SJCRH30 (cell line): Measurements from ENCODE around the gene BAZ1B. TPM values are rescaled to one million over a fixed set of nuclear protein-coding genes. Genes with fewer than 3 reads are reported as not detected.
A peak's percentile ranks its signal among the peaks of the same experiment; 100 is the strongest.
"Not testable (repeated sequence)": the region's sequence is repeated elsewhere in the genome, so short reads cannot be mapped to it uniquely, and the experiment has no call there.

ENCODE experiments used
- DNase-seq, 2 experiments: peaks; one replicate each; pipeline ENCODE4 v3.0.0-alpha.2; 2015 to 2020
- H3K27ac ChIP-seq: fragments of 250-450 bp; sonication (Bioruptor Pico); 2 replicates; pipeline ENCODE4 v1.5.1; 2020; ENCODE audit warnings: mild to moderate bottlenecking, moderate library complexity
- H3K27me3 ChIP-seq: fragments of 250-450 bp; sonication (Bioruptor Pico); 2 replicates; pipeline ENCODE4 v1.5.1; 2020; ENCODE audit warnings: mild to moderate bottlenecking, moderate library complexity
- H3K36me3 ChIP-seq: fragments of 250-450 bp; sonication (Bioruptor Pico); 2 replicates; pipeline ENCODE4 v1.5.1; 2020; ENCODE audit warnings: mild to moderate bottlenecking, moderate library complexity
- H3K4me1 ChIP-seq: fragments of 250-450 bp; sonication (Bioruptor Pico); 2 replicates; pipeline ENCODE4 v1.5.1; 2020; ENCODE audit warnings: mild to moderate bottlenecking, moderate library complexity
- H3K4me3 ChIP-seq: fragments of 250-450 bp; sonication (Bioruptor Pico); 2 replicates; pipeline ENCODE4 v1.5.1; 2020; ENCODE audit warnings: mild to moderate bottlenecking, moderate library complexity
- H3K9me3 ChIP-seq: fragments of 250-450 bp; sonication (Bioruptor Pico); replicated peaks from 2 replicates; pipeline ENCODE4 v1.5.1; 2020; ENCODE audit warnings: mild to moderate bottlenecking, moderate library complexity
- total RNA-seq: library from RNA; depleted of rRNA; stranded (reverse); fragments of >200 nt; shearing (Covaris generic); gene quantifications from 2 replicates; pipeline ENCODE4 v1.2.3, GENCODE V29; 2014

BAZ1B gene
- total RNA-seq, 1 experiment from 2014 or later: 139 TPM

- Histone ChIP-seq H3K27ac (no peak overlapping the region), H3K36me3 (peaks cover 7% of the 10 kb centered on the region), H3K9me3 (no peaks in the 10 kb centered on the region), H3K27me3 (no peaks in the 10 kb centered on the region), H3K4me3 (peak overlapping the region; percentile 85), H3K4me1 (0 out of 2 replicates have a peak, but pooled peaks cover 3% of the 10 kb centered on the region)
- no peak for DNase-seq
Observed at GRCh38 chr7:73556208-73557107, 34.4 kb upstream of the BAZ1B start.

GRCh38 chr7:73555411-73555982 lies 33.4 kb upstream of the BAZ1B start:
- DNase-seq: no peak
- no peak overlapping the region for H3K27ac ChIP-seq
- peaks cover 15% of the 10 kb centered on the region for H3K36me3 ChIP-seq
- H3K9me3 ChIP-seq: no peaks in the 10 kb centered on the region
- H3K4me3 ChIP-seq: no peak overlapping the region
- 0 out of 2 replicates have a peak, but pooled peaks cover 3% of the 10 kb centered on the region for H3K4me1 ChIP-seq
- no peaks in the 10 kb centered on the region for H3K27me3 ChIP-seq

- not testable (repeated sequence) for H3K27ac ChIP-seq, H3K4me1 ChIP-seq, H3K4me3 ChIP-seq, DNase-seq, H3K27me3 ChIP-seq, H3K9me3 ChIP-seq
- peaks cover 52% of the 10 kb centered on the region for H3K36me3 ChIP-seq
Observed at GRCh38 chr7:73550093-73550492, 28.0 kb upstream of the BAZ1B start.

- H3K36me3 ChIP-seq: peaks cover 57% of the 10 kb centered on the region
- no peaks in the 10 kb centered on the region for H3K4me1 ChIP-seq
- H3K27ac ChIP-seq: no peak overlapping the region
- no peaks in the 10 kb centered on the region for H3K27me3 ChIP-seq
- DNase-seq: no peak
- H3K9me3 ChIP-seq: no peaks in the 10 kb centered on the region
- H3K4me3 ChIP-seq: no peak overlapping the region
Observed at GRCh38 chr7:73549176-73549575, 27.1 kb upstream of the BAZ1B start.

- H3K36me3 ChIP-seq: peaks cover 68% of the 10 kb centered on the region
- H3K4me3 ChIP-seq: no peak overlapping the region
- H3K4me1 ChIP-seq: no peaks in the 10 kb centered on the region
- H3K27ac ChIP-seq: no peak overlapping the region
- H3K27me3 ChIP-seq: no peaks in the 10 kb centered on the region
- no peaks in the 10 kb centered on the region for H3K9me3 ChIP-seq
- DNase-seq: no peak
Observed at GRCh38 chr7:73547841-73548240, 25.7 kb upstream of the BAZ1B start.

- Histone ChIP-seq H3K36me3 (peaks cover 71% of the 10 kb centered on the region), H3K9me3 (no peaks in the 10 kb centered on the region)
Observed at GRCh38 chr7:73544678-73545077, 22.6 kb upstream of the BAZ1B start.

GRCh38 chr7:73541722-73542121 lies 19.6 kb upstream of the BAZ1B start:
- Histone ChIP-seq H3K9me3 (no peaks in the 10 kb centered on the region), H3K27ac (no peak overlapping the region), H3K27me3 (no peaks in the 10 kb centered on the region), H3K4me3 (no peak overlapping the region), H3K4me1 (no peaks in the 10 kb centered on the region), H3K36me3 (peaks cover 70% of the 10 kb centered on the region)
- no peak for DNase-seq

More at GRCh38 chr7:73544678-73545077, 22.6 kb upstream of the BAZ1B start:
- Histone ChIP-seq H3K4me3 (no peak overlapping the region), H3K4me1 (no peaks in the 10 kb centered on the region), H3K27ac (no peak overlapping the region), H3K27me3 (no peaks in the 10 kb centered on the region)
- no peak for DNase-seq

- Histone ChIP-seq H3K27ac (no peak overlapping the region), H3K36me3 (peaks cover 69% of the 10 kb centered on the region), H3K4me3 (no peak overlapping the region), H3K27me3 (no peaks in the 10 kb centered on the region), H3K4me1 (no peaks in the 10 kb centered on the region), H3K9me3 (no peaks in the 10 kb centered on the region)
- no peak for DNase-seq
Observed at GRCh38 chr7:73539709-73540108, 17.6 kb upstream of the BAZ1B start.

GRCh38 chr7:73538510-73538909 lies 16.4 kb upstream of the BAZ1B start:
- not testable (repeated sequence) for H3K9me3 ChIP-seq, H3K27ac ChIP-seq, DNase-seq, H3K4me3 ChIP-seq, H3K27me3 ChIP-seq, H3K4me1 ChIP-seq
- peaks cover 59% of the 10 kb centered on the region for H3K36me3 ChIP-seq

GRCh38 chr7:73537051-73537450 lies 15.0 kb upstream of the BAZ1B start:
- Histone ChIP-seq H3K27ac (no peak overlapping the region), H3K27me3 (no peaks in the 10 kb centered on the region), H3K4me1 (no peaks in the 10 kb centered on the region), H3K4me3 (no peak overlapping the region), H3K36me3 (peaks cover 46% of the 10 kb centered on the region), H3K9me3 (no peaks in the 10 kb centered on the region)
- DNase-seq: no peak

GRCh38 chr7:73536479-73536878 lies 14.4 kb upstream of the BAZ1B start:
- no peak for DNase-seq
- Histone ChIP-seq H3K27ac (no peak overlapping the region), H3K27me3 (no peaks in the 10 kb centered on the region), H3K4me3 (no peak overlapping the region), H3K4me1 (no peaks in the 10 kb centered on the region), H3K36me3 (peaks cover 41% of the 10 kb centered on the region), H3K9me3 (no peaks in the 10 kb centered on the region)

- not testable (repeated sequence) for H3K27me3 ChIP-seq, H3K4me3 ChIP-seq, H3K27ac ChIP-seq, H3K9me3 ChIP-seq, H3K4me1 ChIP-seq, DNase-seq
- H3K36me3 ChIP-seq: peaks cover 40% of the 10 kb centered on the region
Observed at GRCh38 chr7:73535918-73536317, 13.8 kb upstream of the BAZ1B start.

GRCh38 chr7:73533742-73534141 lies 11.6 kb upstream of the BAZ1B start:
- DNase-seq: no peak
- H3K27ac ChIP-seq: no peak overlapping the region
- H3K27me3 ChIP-seq: no peaks in the 10 kb centered on the region
- no peaks in the 10 kb centered on the region for H3K9me3 ChIP-seq
- H3K36me3 ChIP-seq: peaks cover 23% of the 10 kb centered on the region
- H3K4me3 ChIP-seq: no peak overlapping the region
- no peaks in the 10 kb centered on the region for H3K4me1 ChIP-seq

GRCh38 chr7:73532224-73532623 lies 10.1 kb upstream of the BAZ1B start:
- Histone ChIP-seq H3K4me3 (no peak overlapping the region), H3K27ac (no peak overlapping the region), H3K27me3 (no peaks in the 10 kb centered on the region), H3K9me3 (no peaks in the 10 kb centered on the region), H3K4me1 (peaks cover under 1% of the 10 kb centered on the region), H3K36me3 (peaks cover 11% of the 10 kb centered on the region)
- no peak for DNase-seq

- no peaks in the 10 kb centered on the region for H3K27me3 ChIP-seq
- H3K27ac ChIP-seq: no peak overlapping the region
- peaks cover 9% of the 10 kb centered on the region for H3K4me1 ChIP-seq
- 0 out of 2 replicates have a peak, but pooled peaks cover 2% of the 10 kb centered on the region for H3K36me3 ChIP-seq
- H3K9me3 ChIP-seq: no peaks in the 10 kb centered on the region
- DNase-seq: no peak
- no peak overlapping the region for H3K4me3 ChIP-seq
Observed at GRCh38 chr7:73530800-73531199, 8.7 kb upstream of the BAZ1B start.
